HAP-1 (cell line): ENCODE results near the gene RAPGEF2.

ENCODE experiments used
- DNase-seq, 2 experiments: peaks; one replicate each; pipeline ENCODE4 v3.0.0-alpha.2; 2016 to 2020; ENCODE audit warnings: low spot score in 2 of 2
- H3K27me3 ChIP-seq: fragments of 250-450 bp; sonication (Bioruptor Pico); 2 replicates; pipeline ENCODE4 v1.5.1; 2020; ENCODE audit warnings: low read depth, mild to moderate bottlenecking, moderate library complexity
- H3K36me3 ChIP-seq: fragments of 250-450 bp; sonication (Bioruptor Pico); replicated peaks from 2 replicates; pipeline ENCODE4 v1.5.1; 2020; ENCODE audit warnings: mild to moderate bottlenecking
- H3K4me1 ChIP-seq: fragments of 250-450 bp; sonication (Bioruptor Pico); 2 replicates; pipeline ENCODE4 v1.5.1; 2020; ENCODE audit warnings: mild to moderate bottlenecking
- H3K4me3 ChIP-seq: fragments of 250-450 bp; sonication (Bioruptor Pico); 2 replicates; pipeline ENCODE4 v1.5.1; 2020; ENCODE audit warnings: mild to moderate bottlenecking, moderate library complexity
- H3K9me3 ChIP-seq: fragments of 250-450 bp; sonication (Bioruptor Pico); 2 replicates; pipeline ENCODE4 v1.5.1; 2020; ENCODE audit warnings: mild to moderate bottlenecking, moderate library complexity
- in situ Hi-C: fragments of 300-500 bp; cut with MboI; formaldehyde crosslinking; loops from 3 replicates; pipeline ENCODE4 v1.14.3; 2020; ENCODE audit warnings: low sequenced_read_pairs, inconsistent platforms, mixed read lengths

Gene RAPGEF2

GRCh38 chr4:159284113-159284512, 181.2 kb downstream of the RAPGEF2 start:
- H3K27me3 ChIP-seq = no peaks in the 10 kb centered on the region
- H3K9me3 ChIP-seq = no peaks in the 10 kb centered on the region
- no peaks in the 10 kb centered on the region for H3K36me3 ChIP-seq
- in situ Hi-C loops = no loop called here
- no peak for DNase-seq
- no peak overlapping the region for H3K4me3 ChIP-seq
- 0 out of 2 replicates have a peak, but pooled peaks cover 4% of the 10 kb centered on the region for H3K4me1 ChIP-seq

- Histone ChIP-seq H3K9me3 (no peaks in the 10 kb centered on the region), H3K4me3 (no peak overlapping the region), H3K36me3 (no peaks in the 10 kb centered on the region), H3K4me1 (0 out of 2 replicates have a peak, but pooled peaks cover 4% of the 10 kb centered on the region), H3K27me3 (no peaks in the 10 kb centered on the region)
- in situ Hi-C loops = no loop called here
- no peak for DNase-seq
These were observed 181.9 kb downstream of the RAPGEF2 start for GRCh38 chr4:159284733-159285132.

GRCh38 chr4:159287767-159288166, 184.9 kb downstream of the RAPGEF2 start:
- H3K4me3 ChIP-seq = no peak overlapping the region
- DNase-seq = no peak
- in situ Hi-C loops = no loop called here

GRCh38 chr4:159289682-159290081, 186.8 kb downstream of the RAPGEF2 start:
- H3K4me3 ChIP-seq = no peak overlapping the region
- in situ Hi-C loops = no loop called here
- no peaks in the 10 kb centered on the region for H3K9me3 ChIP-seq
- H3K36me3 ChIP-seq = no peaks in the 10 kb centered on the region
- no peak for DNase-seq
- no peaks in the 10 kb centered on the region for H3K27me3 ChIP-seq
- H3K4me1 ChIP-seq = no peaks in the 10 kb centered on the region

More at GRCh38 chr4:159287767-159288166, 184.9 kb downstream of the RAPGEF2 start:
- H3K9me3 ChIP-seq = no peaks in the 10 kb centered on the region
- H3K27me3 ChIP-seq = no peaks in the 10 kb centered on the region
- H3K36me3 ChIP-seq = no peaks in the 10 kb centered on the region
- H3K4me1 ChIP-seq = 0 out of 2 replicates have a peak, but pooled peaks cover 4% of the 10 kb centered on the region

GRCh38 chr4:159290321-159291030, 187.6 kb downstream of the RAPGEF2 start:
- H3K36me3 ChIP-seq = no peaks in the 10 kb centered on the region
- no peaks in the 10 kb centered on the region for H3K9me3 ChIP-seq
- no peak for DNase-seq
- H3K4me3 ChIP-seq = no peak overlapping the region
- no peaks in the 10 kb centered on the region for H3K27me3 ChIP-seq
- in situ Hi-C loops = no loop called here
- no peaks in the 10 kb centered on the region for H3K4me1 ChIP-seq

- no peak overlapping the region for H3K4me3 ChIP-seq
- H3K27me3 ChIP-seq = no peaks in the 10 kb centered on the region
- in situ Hi-C loops = no loop called here
- no peaks in the 10 kb centered on the region for H3K36me3 ChIP-seq
- H3K9me3 ChIP-seq = no peaks in the 10 kb centered on the region
- no peaks in the 10 kb centered on the region for H3K4me1 ChIP-seq
- no peak for DNase-seq
These were observed 188.3 kb downstream of the RAPGEF2 start for GRCh38 chr4:159291176-159291575.

- in situ Hi-C loops = no loop called here
- DNase-seq = no peak
- Histone ChIP-seq H3K27me3 (no peaks in the 10 kb centered on the region), H3K4me3 (no peak overlapping the region), H3K36me3 (no peaks in the 10 kb centered on the region), H3K4me1 (no peaks in the 10 kb centered on the region), H3K9me3 (no peaks in the 10 kb centered on the region)
These were observed 189.4 kb downstream of the RAPGEF2 start for GRCh38 chr4:159292137-159292896.

- Histone ChIP-seq H3K36me3 (no peaks in the 10 kb centered on the region), H3K4me3 (no peak overlapping the region), H3K9me3 (no peaks in the 10 kb centered on the region), H3K27me3 (no peaks in the 10 kb centered on the region), H3K4me1 (no peaks in the 10 kb centered on the region)
- DNase-seq = no peak
- in situ Hi-C loops = no loop called here
These were observed 191.1 kb downstream of the RAPGEF2 start for GRCh38 chr4:159293811-159294515.

GRCh38 chr4:159296061-159296460, 193.2 kb downstream of the RAPGEF2 start:
- in situ Hi-C loops = no loop called here
- no peaks in the 10 kb centered on the region for H3K9me3 ChIP-seq
- DNase-seq = no peak

GRCh38 chr4:159297091-159297490, 194.2 kb downstream of the RAPGEF2 start:
- Histone ChIP-seq H3K4me3 (no peak overlapping the region), H3K9me3 (no peaks in the 10 kb centered on the region), H3K27me3 (no peaks in the 10 kb centered on the region), H3K36me3 (no peaks in the 10 kb centered on the region), H3K4me1 (no peaks in the 10 kb centered on the region)
- DNase-seq = no peak
- in situ Hi-C loops = no loop called here

More at GRCh38 chr4:159296061-159296460, 193.2 kb downstream of the RAPGEF2 start:
- Histone ChIP-seq H3K36me3 (no peaks in the 10 kb centered on the region), H3K4me1 (no peaks in the 10 kb centered on the region), H3K27me3 (no peaks in the 10 kb centered on the region), H3K4me3 (no peak overlapping the region)

GRCh38 chr4:159298502-159298901, 195.6 kb downstream of the RAPGEF2 start:
- Histone ChIP-seq H3K4me3 (no peak overlapping the region), H3K27me3 (no peaks in the 10 kb centered on the region), H3K4me1 (no peaks in the 10 kb centered on the region), H3K36me3 (no peaks in the 10 kb centered on the region), H3K9me3 (no peaks in the 10 kb centered on the region)
- DNase-seq = no peak
- in situ Hi-C loops = no loop called here

GRCh38 chr4:159303435-159303834, 200.6 kb downstream of the RAPGEF2 start:
- Histone ChIP-seq H3K9me3 (no peaks in the 10 kb centered on the region), H3K4me1 (peaks cover 4% of the 10 kb centered on the region), H3K36me3 (no peaks in the 10 kb centered on the region), H3K4me3 (no peak overlapping the region), H3K27me3 (no peaks in the 10 kb centered on the region)
- DNase-seq = no peak
- in situ Hi-C loops = no loop called here

- Histone ChIP-seq H3K36me3 (no peaks in the 10 kb centered on the region), H3K9me3 (no peaks in the 10 kb centered on the region), H3K27me3 (no peaks in the 10 kb centered on the region), H3K4me3 (no peak overlapping the region), H3K4me1 (peaks cover 9% of the 10 kb centered on the region)
- in situ Hi-C loops = no loop called here
- DNase-seq = no peak
These were observed 202.2 kb downstream of the RAPGEF2 start for GRCh38 chr4:159305129-159305528.

GRCh38 chr4:159307929-159308328, 205.1 kb downstream of the RAPGEF2 start:
- no peaks in the 10 kb centered on the region for H3K36me3 ChIP-seq

More at GRCh38 chr4:159307929-159308328, 205.1 kb downstream of the RAPGEF2 start:
- Histone ChIP-seq H3K4me3 (no peak overlapping the region), H3K4me1 (peaks cover 9% of the 10 kb centered on the region), H3K9me3 (no peaks in the 10 kb centered on the region), H3K27me3 (no peaks in the 10 kb centered on the region)
- DNase-seq = no peak
- in situ Hi-C loops = no loop called here
